Activated B cell treated with CpG ODN at 0.5 μM for 24 hours (primary cell): ENCODE results near the gene MVD. TPM values are rescaled to one million over a fixed set of nuclear protein-coding genes. Genes with fewer than 3 reads are reported as not detected.

Source experiments
- ATAC-seq: fragments of 200-7000 bp; cut with Tn5 transposase; one replicate; pipeline ENCODE4 v1.10.0; 2021; ENCODE audit warnings: low read depth, mild to moderate bottlenecking, moderate library complexity
- CTCF ChIA-PET: fragments of 350-600 bp; sonication (Branson Sonifier 250); formaldehyde crosslinking; loops from one replicate; lab custom pipeline; 2021; ENCODE audit warnings: antibody characterized with exemption; lab: Charles Lee
- POLR2A ChIA-PET: fragments of 350-600 bp; sonication (Branson Sonifier 250); formaldehyde crosslinking; loops from one replicate; lab custom pipeline; 2021; ENCODE audit warnings: antibody characterized with exemption; lab: Charles Lee
- DNase-seq: peaks from one replicate; pipeline ENCODE4 v3.0.0; 2022
- H3K27ac Mint-ChIP-seq: one replicate; pipeline ENCODE4 v1.8.0; 2020; ENCODE audit warnings: mixed read lengths
- H3K27me3 Mint-ChIP-seq: one replicate; pipeline ENCODE4 v1.8.0; 2021; ENCODE audit warnings: mixed read lengths
- H3K36me3 Mint-ChIP-seq: one replicate; pipeline ENCODE4 v1.8.0; 2021; ENCODE audit warnings: low read depth, mixed read lengths
- H3K4me1 Mint-ChIP-seq: one replicate; pipeline ENCODE4 v1.8.0; 2021; ENCODE audit warnings: mixed read lengths
- H3K4me3 Mint-ChIP-seq: one replicate; pipeline ENCODE4 v1.8.0; 2020; ENCODE audit warnings: mild to moderate bottlenecking, mixed read lengths
- H3K9me3 Mint-ChIP-seq: one replicate; pipeline ENCODE4 v1.8.0; 2020; ENCODE audit warnings: mixed read lengths
- CTCF ChIP-seq: fragments of 200-600 bp; IDR thresholded peaks from one replicate; pipeline ENCODE4 v1.8.0; 2022; ENCODE audit warnings: antibody characterized with exemption, mild to moderate bottlenecking
- intact Hi-C: fragments of 100-400 bp; cut with micrococcal nuclease; formaldehyde crosslinking; loops from one replicate; pipeline ENCODE4 v1.15.1; 2024
- total RNA-seq: library from RNA; stranded (reverse); gene quantifications from 2 replicates; pipeline ENCODE4 v1.2.3, GENCODE V29; 2022

Gene MVD
- total RNA-seq, 1 donor from 2014 or later, result 140 TPM

- Mint-ChIP-seq H3K27me3 (no peaks in the 10 kb centered on the region), H3K9me3 (no peaks in the 10 kb centered on the region), H3K4me3 (no peak overlapping the region), H3K27ac (no peak overlapping the region), H3K36me3 (peaks cover 29% of the 10 kb centered on the region), H3K4me1 (peaks cover 50% of the 10 kb centered on the region)
- ATAC-seq (no peak), DNase-seq (no peak)
- TF ChIP-seq CTCF, result no peak
- POLR2A ChIA-PET, result no interaction called here
- intact Hi-C loops, result no loop called here
- CTCF ChIA-PET, result no interaction called here
Measured at GRCh38 chr16:88696441-88696840, 33.5 kb upstream of the MVD start.

DNA sequence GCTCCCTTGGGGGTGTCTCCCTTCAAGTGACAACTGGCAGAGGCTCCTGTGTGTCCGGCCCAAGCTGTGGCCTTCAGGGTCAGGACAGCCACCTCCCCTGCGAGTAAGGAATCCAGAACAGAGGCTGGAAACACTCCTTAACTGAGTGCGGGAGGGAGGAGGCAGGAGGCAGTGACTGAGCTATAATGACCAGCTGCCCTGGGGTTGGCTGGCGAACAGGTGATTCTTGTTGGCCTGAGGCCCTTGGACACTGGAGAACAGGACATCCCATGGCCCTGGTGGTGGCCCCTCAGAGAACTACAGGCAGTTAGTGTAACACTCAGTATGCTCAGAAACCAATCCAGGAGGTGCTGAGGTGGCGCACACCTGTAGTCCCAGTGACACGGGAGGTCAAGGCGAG is 32.9 kb upstream of the MVD start:
- Mint-ChIP-seq H3K9me3 (no peaks in the 10 kb centered on the region), H3K36me3 (peaks cover 29% of the 10 kb centered on the region), H3K4me1 (peaks cover 48% of the 10 kb centered on the region), H3K27ac (no peak overlapping the region), H3K27me3 (no peaks in the 10 kb centered on the region), H3K4me3 (no peak overlapping the region)
- DNase-seq, result no peak
- POLR2A ChIA-PET, result interaction anchor here (0.6 kb wide), 1 partner anchor 107 kb away, joined by 5 read pairs; no protein-coding TSS in a partner anchor
- ATAC-seq, result no peak
- intact Hi-C loops, result no loop called here
- TF ChIP-seq CTCF, result no peak
- CTCF ChIA-PET, result no interaction called here

DNA sequence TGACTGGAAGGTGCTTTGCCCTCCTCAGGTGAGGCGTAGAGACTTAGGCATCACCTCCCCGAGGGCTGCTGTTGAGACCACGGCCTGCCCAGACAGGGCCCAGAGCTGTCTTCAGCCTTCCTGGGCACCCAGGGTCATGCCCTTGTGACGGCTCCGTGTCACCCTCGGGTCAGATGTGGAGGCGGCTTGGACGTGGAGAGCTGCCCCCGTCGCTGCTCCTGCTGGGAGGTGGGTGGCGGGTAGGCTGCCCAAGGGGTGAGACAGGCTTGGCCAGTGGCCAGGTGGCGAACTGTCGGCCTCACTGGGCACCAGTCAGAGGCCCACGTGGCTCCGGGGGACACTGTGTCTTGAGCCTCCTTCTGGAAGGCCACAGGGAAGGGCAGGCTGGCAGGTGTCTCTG is 32.3 kb upstream of the MVD start:
- DNase-seq (no peak), ATAC-seq (no peak)
- H3K27ac Mint-ChIP-seq, result no peak overlapping the region
- no peak overlapping the region for H3K4me3 Mint-ChIP-seq
- TF ChIP-seq CTCF, result no peak
- ChIA-PET CTCF (no interaction called here), POLR2A (interaction anchor here (0.6 kb wide), 1 partner anchor 108 kb away, joined by 5 read pairs; no protein-coding TSS in a partner anchor)
- no peaks in the 10 kb centered on the region for H3K9me3 Mint-ChIP-seq
- peaks cover 47% of the 10 kb centered on the region for H3K4me1 Mint-ChIP-seq
- intact Hi-C loops, result no loop called here
- H3K36me3 Mint-ChIP-seq, result peaks cover 29% of the 10 kb centered on the region
- no peaks in the 10 kb centered on the region for H3K27me3 Mint-ChIP-seq

DNA sequence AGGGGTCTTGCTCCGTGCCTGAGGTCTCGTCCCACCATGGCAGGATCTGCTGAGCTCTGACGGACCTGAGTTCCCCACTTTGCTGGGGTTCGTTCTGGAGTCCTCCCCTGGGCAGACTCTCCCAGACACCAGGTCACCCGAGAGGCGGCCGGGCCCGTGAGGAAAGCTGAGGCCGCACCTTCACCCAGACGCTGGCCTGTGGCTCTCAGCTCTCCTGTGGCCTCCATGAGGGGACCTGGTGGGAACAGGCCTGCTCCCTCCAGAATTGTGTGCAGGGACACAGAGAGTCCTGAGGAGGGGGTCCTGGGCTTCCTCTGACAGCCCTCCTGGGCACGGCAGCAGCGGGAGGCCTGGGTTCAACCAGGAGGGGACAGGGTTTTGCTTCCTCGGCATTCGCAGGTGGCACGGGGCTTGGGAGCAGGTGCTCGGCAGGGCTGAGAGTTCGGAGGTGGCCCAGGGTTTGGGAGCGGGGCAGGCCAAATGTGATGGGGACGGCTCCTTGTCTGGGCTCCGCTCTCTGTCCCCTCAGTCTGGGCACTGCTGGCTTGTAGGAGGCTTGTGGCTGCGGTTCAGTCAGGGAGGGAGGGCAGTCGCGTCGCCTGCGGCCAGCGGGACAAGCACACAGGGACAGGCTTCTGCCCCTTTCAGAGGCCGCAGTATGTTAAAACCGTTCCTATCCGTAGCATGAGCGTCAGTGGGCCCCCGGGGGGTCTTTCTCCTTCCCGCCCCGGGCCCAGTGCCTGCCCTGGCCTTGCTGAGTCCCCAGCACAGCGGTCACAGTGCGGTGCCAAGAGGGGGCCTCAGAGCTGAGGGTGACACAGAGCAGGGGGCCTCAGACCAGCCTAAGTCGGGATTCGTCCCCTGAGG is 31.6 kb upstream of the MVD start:
- intact Hi-C loops, result no loop called here

More for the DNA sequence above, 31.6 kb upstream of the MVD start:
- no peaks in the 10 kb centered on the region for H3K9me3 Mint-ChIP-seq
- no peak for TF ChIP-seq CTCF
- no peak for DNase-seq
- no peak overlapping the region for H3K4me3 Mint-ChIP-seq
- ChIA-PET POLR2A (interaction anchor here (0.7 kb wide), 1 partner anchor 9 kb away, joined by 3 read pairs; no protein-coding TSS in a partner anchor), CTCF (no interaction called here)
- peaks cover 25% of the 10 kb centered on the region for H3K36me3 Mint-ChIP-seq
- no peak overlapping the region for H3K27ac Mint-ChIP-seq
- ATAC-seq, result no peak
- H3K4me1 Mint-ChIP-seq, result peaks cover 40% of the 10 kb centered on the region
- no peaks in the 10 kb centered on the region for H3K27me3 Mint-ChIP-seq
